Neural progenitor cell (in vitro differentiated cells): Measurements from ENCODE around the gene SLC30A3. TPM values are rescaled to one million over a fixed set of nuclear protein-coding genes. Genes with fewer than 3 reads are reported as not detected.

Experiments
- DNase-seq: peaks from one replicate; pipeline ENCODE4 v3.0.0-alpha.2; 2016; ENCODE audit warnings: low spot score
- H2AFZ ChIP-seq: fragments of 200-600 bp; sonication (generic); replicated peaks from 2 replicates; pipeline ENCODE4 v1.6.1; 2016; ENCODE audit warnings: antibody characterized with exemption
- H3F3A ChIP-seq: fragments of 200-600 bp; sonication (generic); 2 replicates; pipeline ENCODE4 v1.6.1; 2016; ENCODE audit warnings: antibody characterized with exemption, low read depth
- H3K27ac ChIP-seq: fragments of 200-600 bp; sonication (generic); 2 replicates; pipeline ENCODE4 v1.5.1; 2016; ENCODE audit warnings: mild to moderate bottlenecking
- H3K27me3 ChIP-seq: fragments of 200-600 bp; sonication (generic); 2 replicates; pipeline ENCODE4 v1.6.1; 2016; ENCODE audit warnings: mild to moderate bottlenecking, moderate library complexity
- H3K36me3 ChIP-seq: fragments of 200-600 bp; sonication (generic); 2 replicates; pipeline ENCODE4 v1.5.1; 2016
- H3K4me1 ChIP-seq: fragments of 200-600 bp; sonication (generic); 2 replicates; pipeline ENCODE4 v1.6.1; 2016; ENCODE audit warnings: mixed run types
- H3K4me2 ChIP-seq: fragments of 200-600 bp; sonication (generic); 2 replicates; pipeline ENCODE4 v1.6.1; 2016
- H3K4me3 ChIP-seq: fragments of 200-600 bp; sonication (generic); 2 replicates; pipeline ENCODE4 v1.5.1; 2016
- H3K79me2 ChIP-seq: fragments of 200-600 bp; sonication (generic); 2 replicates; pipeline ENCODE4 v1.6.1; 2016; ENCODE audit warnings: low read depth
- H3K9ac ChIP-seq: fragments of 200-600 bp; sonication (generic); 2 replicates; pipeline ENCODE4 v1.6.1; 2016
- H3K9me3 ChIP-seq: fragments of 200-600 bp; sonication (generic); 2 replicates; pipeline ENCODE4 v1.5.1; 2016; ENCODE audit warnings: low read depth
- H4K20me1 ChIP-seq: fragments of 200-600 bp; sonication (generic); 2 replicates; pipeline ENCODE4 v1.6.1; 2016; ENCODE audit warnings: low read depth
- H3K27ac Mint-ChIP-seq: 3 replicates; pipeline ENCODE4 v1.8.0; 2021; ENCODE audit warnings: mixed read lengths
- H3K27me3 Mint-ChIP-seq: 2 replicates; pipeline ENCODE4 v1.8.0; 2022; ENCODE audit warnings: low read depth, mild to moderate bottlenecking, inconsistent platforms, moderate library complexity, mixed read lengths; ENCODE audit not compliant: insufficient read depth
- H3K36me3 Mint-ChIP-seq: 3 replicates; pipeline ENCODE4 v1.8.0; 2021; ENCODE audit warnings: mixed read lengths
- H3K4me1 Mint-ChIP-seq: 3 replicates; pipeline ENCODE4 v1.8.0; 2021; ENCODE audit warnings: mixed read lengths
- H3K4me3 Mint-ChIP-seq: 3 replicates; pipeline ENCODE4 v1.8.0; 2021; ENCODE audit warnings: mild to moderate bottlenecking, moderate library complexity, mixed read lengths
- H3K9me3 Mint-ChIP-seq: 3 replicates; pipeline ENCODE4 v1.8.0; 2020; ENCODE audit warnings: mixed read lengths
- EZH2 ChIP-seq: fragments of 200-600 bp; sonication (generic); IDR thresholded peaks from 2 replicates; pipeline ENCODE4 v1.6.1; 2017; ENCODE audit warnings: antibody characterized with exemption, mild to moderate bottlenecking, moderate library complexity
- EZH2phosphoT487 ChIP-seq: fragments of 200-600 bp; sonication (generic); IDR thresholded peaks from 2 replicates; pipeline ENCODE4 v1.6.1; 2017; ENCODE audit warnings: antibody characterized with exemption
- total RNA-seq: library from RNA; depleted of rRNA; stranded (reverse); fragments of >200 nt; gene quantifications from 2 replicates; pipeline ENCODE4 v1.2.3, GENCODE V29; 2015; ENCODE audit warnings: low replicate concordance
- TF ChIP-seq, protein P1 (sequence below): fragments of 200-600 bp; sonication (generic); IDR thresholded peaks from 2 replicates; pipeline ENCODE4 v1.5.1; 2017; ENCODE audit warnings: antibody characterized with exemption, mild to moderate bottlenecking

The SLC30A3 gene
- total RNA-seq, 1 donor from 2014 or later = 0.56 TPM

DNA sequence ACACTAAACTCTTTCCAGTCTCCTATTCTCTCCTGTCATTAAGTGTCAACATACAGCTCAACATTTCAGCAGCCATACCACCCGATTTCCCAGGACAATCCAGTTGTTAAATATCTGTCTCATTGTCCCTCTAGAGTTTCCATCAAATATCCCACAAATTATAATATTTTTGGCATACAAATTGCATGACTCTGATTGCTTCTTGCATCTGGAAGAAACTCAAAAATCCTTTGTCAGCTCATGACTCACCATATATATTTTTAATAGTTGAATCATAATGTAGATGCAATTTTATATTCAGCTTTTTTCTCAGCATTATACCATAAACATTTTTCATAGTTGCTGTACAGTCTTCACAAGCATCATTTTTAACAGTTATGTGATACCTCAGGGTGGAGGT is 7.2 kb downstream of the SLC30A3 start:
- H3K36me3 ChIP-seq = no peaks in the 10 kb centered on the region
- no peak for DNase-seq
- no peaks in the 10 kb centered on the region for H3K9me3 ChIP-seq
- peaks cover 10% of the 10 kb centered on the region for H3F3A ChIP-seq
- no peaks in the 10 kb centered on the region for H3K79me2 ChIP-seq
- H3K4me1 Mint-ChIP-seq = peaks cover 10% of the 10 kb centered on the region
- no peaks in the 10 kb centered on the region for H4K20me1 ChIP-seq
- peaks cover 3% of the 10 kb centered on the region for H3K4me1 ChIP-seq
- H3K27me3 ChIP-seq = peaks cover 27% of the 10 kb centered on the region
- H3K4me3 ChIP-seq = no peak overlapping the region
- H3K9me3 Mint-ChIP-seq = no peaks in the 10 kb centered on the region
- H3K9ac ChIP-seq = no peak overlapping the region
- no peak overlapping the region for H3K4me3 Mint-ChIP-seq
- H2AFZ ChIP-seq = no peak overlapping the region
- no peak for TF ChIP-seq EZH2
- TF ChIP-seq, protein P1, sequence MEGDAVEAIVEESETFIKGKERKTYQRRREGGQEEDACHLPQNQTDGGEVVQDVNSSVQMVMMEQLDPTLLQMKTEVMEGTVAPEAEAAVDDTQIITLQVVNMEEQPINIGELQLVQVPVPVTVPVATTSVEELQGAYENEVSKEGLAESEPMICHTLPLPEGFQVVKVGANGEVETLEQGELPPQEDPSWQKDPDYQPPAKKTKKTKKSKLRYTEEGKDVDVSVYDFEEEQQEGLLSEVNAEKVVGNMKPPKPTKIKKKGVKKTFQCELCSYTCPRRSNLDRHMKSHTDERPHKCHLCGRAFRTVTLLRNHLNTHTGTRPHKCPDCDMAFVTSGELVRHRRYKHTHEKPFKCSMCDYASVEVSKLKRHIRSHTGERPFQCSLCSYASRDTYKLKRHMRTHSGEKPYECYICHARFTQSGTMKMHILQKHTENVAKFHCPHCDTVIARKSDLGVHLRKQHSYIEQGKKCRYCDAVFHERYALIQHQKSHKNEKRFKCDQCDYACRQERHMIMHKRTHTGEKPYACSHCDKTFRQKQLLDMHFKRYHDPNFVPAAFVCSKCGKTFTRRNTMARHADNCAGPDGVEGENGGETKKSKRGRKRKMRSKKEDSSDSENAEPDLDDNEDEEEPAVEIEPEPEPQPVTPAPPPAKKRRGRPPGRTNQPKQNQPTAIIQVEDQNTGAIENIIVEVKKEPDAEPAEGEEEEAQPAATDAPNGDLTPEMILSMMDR = no peak
- TF ChIP-seq EZH2phosphoT487 = no peak
- no peak overlapping the region for H3K27ac ChIP-seq
- H3K27me3 Mint-ChIP-seq = peaks cover 38% of the 10 kb centered on the region
- H3K4me2 ChIP-seq = no peak overlapping the region
- H3K27ac Mint-ChIP-seq = no peak overlapping the region
- H3K36me3 Mint-ChIP-seq = no peaks in the 10 kb centered on the region

DNA sequence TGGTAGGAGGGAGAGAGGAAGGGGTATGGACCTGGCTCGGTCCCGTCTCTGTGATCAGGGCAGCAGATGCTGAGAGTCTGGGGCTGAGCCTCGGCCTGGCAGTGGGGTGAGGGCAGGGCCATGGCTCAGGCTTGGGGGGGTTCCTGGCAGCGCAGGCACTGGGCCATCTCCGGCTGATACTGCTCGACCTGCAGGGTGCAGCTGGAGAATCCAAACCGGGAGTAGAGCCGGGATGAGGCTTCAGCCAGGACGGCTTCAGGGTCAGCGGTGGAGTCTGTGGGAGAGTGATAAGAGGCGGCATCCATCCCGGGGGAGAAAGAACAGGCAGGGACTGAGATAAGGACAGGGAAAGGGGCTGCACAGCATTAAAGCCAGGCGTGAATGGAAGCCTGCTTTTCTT is 7.7 kb downstream of the SLC30A3 start:
- DNase-seq = no peak
- Histone ChIP-seq H3K4me2 (no peak overlapping the region), H3K79me2 (no peaks in the 10 kb centered on the region), H3K9me3 (no peaks in the 10 kb centered on the region), H2AFZ (no peak overlapping the region), H3K27ac (no peak overlapping the region), H3K9ac (no peak overlapping the region), H3K4me3 (no peak overlapping the region), H3K4me1 (peaks cover 7% of the 10 kb centered on the region), H3K27me3 (peaks cover 27% of the 10 kb centered on the region), H3K36me3 (no peaks in the 10 kb centered on the region), H3F3A (peaks cover 10% of the 10 kb centered on the region), H4K20me1 (no peaks in the 10 kb centered on the region)
- Mint-ChIP-seq H3K4me1 (peaks cover 13% of the 10 kb centered on the region), H3K27ac (no peak overlapping the region), H3K27me3 (peaks cover 35% of the 10 kb centered on the region), H3K4me3 (no peak overlapping the region), H3K36me3 (no peaks in the 10 kb centered on the region), H3K9me3 (no peaks in the 10 kb centered on the region)
- TF ChIP-seq EZH2phosphoT487 (no peak), EZH2 (no peak)
- TF ChIP-seq, protein P1 = no peak

DNA sequence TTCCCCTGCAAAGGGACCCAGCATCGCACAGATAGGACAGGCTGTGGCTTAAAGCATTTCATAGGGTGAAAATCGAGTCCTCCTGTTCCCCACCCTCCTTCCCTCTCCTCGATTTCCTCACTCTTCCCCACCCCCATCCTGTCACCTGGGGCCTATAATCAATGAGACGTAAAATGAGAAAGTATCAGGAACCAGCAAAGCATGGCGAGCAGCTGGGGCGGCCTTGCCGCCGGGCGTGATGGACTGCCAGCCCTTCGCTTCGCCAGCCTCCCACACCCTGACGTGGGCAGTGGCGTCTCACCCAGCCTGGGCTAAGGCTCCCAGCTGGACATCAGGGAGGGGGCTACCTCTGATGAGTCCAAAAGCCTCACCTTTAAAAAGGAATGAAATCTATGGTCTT is 11.1 kb downstream of the SLC30A3 start:
- no peaks in the 10 kb centered on the region for H4K20me1 ChIP-seq
- H3K4me3 Mint-ChIP-seq = no peak overlapping the region
- H3K36me3 ChIP-seq = no peaks in the 10 kb centered on the region
- no peaks in the 10 kb centered on the region for H3K36me3 Mint-ChIP-seq
- H3K27me3 ChIP-seq = peaks cover 19% of the 10 kb centered on the region
- peaks cover 13% of the 10 kb centered on the region for H3K4me1 Mint-ChIP-seq
- no peaks in the 10 kb centered on the region for H3K9me3 ChIP-seq
- H3K9me3 Mint-ChIP-seq = no peaks in the 10 kb centered on the region
- no peak overlapping the region for H2AFZ ChIP-seq
- H3K4me2 ChIP-seq = no peak overlapping the region
- H3K27ac Mint-ChIP-seq = no peak overlapping the region
- H3K27ac ChIP-seq = no peak overlapping the region
- H3K27me3 Mint-ChIP-seq = peaks cover 26% of the 10 kb centered on the region
- H3K9ac ChIP-seq = no peak overlapping the region
- no peak overlapping the region for H3K4me3 ChIP-seq
- H3K4me1 ChIP-seq = peaks cover 7% of the 10 kb centered on the region
- H3K79me2 ChIP-seq = no peaks in the 10 kb centered on the region
- TF ChIP-seq, protein P1 = no peak
- TF ChIP-seq EZH2 (no peak), EZH2phosphoT487 (no peak)
- peaks cover 10% of the 10 kb centered on the region for H3F3A ChIP-seq
- no peak for DNase-seq
